Activated naive CD4-positive, alpha-beta T cell treated with Interleukin-2 at 50 U/mL for 16 hours (primary cell): ENCODE results near the gene OTUB1.

Experiments
- DNase-seq: peaks from one replicate; pipeline ENCODE4 v3.0.0-alpha.2; 2020

The OTUB1 gene

DNA sequence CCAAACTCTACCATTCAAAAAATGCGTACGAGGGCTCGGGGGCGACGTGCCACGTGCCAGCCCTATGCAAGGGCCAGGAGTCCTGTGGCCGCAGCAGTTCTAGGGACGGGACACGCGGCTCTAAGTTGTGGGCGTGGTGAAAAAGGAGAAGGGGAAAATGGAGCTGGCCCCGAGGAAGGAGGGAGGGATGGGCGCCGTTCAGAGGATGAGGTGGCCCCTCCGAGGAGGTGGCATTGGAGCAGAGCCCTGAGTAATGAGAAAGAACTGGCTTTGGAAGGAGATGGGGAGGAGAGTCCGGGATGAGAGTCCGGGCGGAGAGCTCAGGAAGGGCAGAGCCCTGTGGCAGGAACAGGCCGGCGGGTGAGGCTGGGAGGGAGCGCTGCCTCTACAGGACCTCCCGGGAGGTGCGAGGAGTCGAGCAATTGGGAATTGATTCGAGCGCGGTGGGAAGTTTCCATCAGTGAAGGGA lies 21.0 kb downstream of the OTUB1 start:
- no peak for DNase-seq

DNA sequence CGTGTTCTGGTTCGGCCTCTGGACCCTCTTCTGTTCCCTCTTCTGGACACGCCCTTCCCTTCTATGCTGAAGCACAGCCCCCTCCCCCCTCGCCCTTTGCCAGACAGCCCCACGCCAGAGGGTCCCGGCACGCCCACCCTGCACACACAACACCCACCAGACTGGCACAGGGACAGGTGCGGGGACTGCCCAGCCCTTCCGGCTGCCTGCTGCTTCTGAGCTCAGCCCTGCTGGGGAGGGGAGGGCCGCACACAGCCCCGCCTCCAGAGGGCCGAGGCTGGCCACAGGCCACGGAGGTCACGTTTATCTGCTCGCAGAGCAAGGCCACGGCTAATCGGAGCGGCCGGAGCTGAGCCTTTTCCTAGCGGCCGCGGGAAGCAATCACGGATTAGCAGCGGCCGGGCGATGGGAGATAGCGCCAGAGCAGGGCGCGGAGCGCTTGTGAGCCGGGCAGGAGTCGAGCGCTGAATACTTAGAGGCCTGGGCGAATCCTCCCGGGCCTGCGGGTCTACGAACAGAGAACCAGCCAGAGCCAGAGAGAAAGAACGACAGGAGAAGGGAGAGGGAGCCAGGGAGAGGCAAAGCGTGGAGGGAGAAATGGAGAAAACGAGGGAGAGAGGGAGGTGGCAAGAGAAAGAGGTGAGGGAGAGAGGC lies 21.5 kb downstream of the OTUB1 start:
- no peak for DNase-seq

DNA sequence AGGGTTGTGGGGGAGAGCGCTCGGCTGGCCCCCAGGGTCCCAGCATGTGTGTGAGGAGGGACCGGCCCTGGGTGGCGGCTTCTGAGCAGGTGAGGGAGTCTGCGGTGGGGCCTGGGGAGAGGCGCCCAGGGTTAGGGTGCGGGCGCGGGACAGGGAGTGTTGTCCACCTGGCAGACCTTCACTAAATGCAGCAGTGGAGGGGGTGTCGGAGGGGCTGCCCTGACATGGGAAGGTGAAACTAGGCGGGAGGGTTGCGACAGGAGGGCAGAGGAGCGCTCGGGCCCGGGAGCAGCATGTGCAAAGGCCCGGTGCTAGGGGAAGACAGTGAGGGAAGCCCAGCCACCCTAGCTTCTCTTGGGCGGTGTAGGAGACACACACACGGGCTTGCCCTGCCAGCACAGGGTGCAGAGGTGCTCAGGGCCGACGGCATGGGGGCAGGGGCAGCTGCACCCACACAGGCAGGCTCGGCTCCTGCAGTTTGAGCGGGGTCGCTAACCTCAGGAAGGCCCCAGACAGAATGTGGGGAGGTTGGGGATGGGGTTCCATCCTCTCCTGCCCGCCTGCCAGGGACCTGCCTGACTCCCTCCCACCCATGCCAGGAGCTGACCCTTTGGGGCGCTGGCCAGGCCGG lies 22.2 kb downstream of the OTUB1 start:
- no peak for DNase-seq

DNA sequence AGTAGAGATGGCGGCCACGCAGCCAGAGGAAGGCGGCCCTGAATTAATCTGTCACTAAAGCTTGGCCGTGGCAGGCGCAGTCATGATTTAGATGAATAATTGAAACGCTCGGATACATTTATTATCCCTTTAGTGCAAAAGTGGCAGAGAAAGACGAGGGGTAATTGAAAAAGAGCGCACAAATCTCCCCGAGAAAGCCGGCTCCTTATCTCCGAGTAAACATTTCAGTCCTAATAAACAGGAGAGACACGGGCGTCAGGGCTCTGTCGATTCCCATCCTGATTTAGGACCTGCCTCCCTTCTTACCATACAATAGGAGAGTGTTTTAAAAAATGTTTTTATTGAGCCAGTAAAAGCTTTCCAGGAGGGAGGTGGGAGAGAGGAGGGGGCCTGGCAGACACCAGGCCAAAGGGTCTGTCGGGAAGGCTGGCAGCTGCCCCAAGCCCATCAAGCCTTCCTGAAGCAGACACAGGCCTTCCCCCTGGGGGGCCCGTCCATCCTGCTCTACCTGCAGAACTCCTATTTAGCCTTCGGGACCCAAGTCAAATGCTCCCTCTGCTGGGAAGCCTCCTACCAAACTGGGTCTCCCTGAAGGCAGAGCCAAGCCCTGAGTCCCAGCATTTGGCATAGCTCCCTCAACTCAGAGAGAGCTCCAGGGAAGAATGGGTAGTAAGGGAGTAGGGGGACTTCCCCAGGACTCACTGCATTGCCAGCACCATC lies 22.8 kb downstream of the OTUB1 start:
- DNase-seq = no peak

DNA sequence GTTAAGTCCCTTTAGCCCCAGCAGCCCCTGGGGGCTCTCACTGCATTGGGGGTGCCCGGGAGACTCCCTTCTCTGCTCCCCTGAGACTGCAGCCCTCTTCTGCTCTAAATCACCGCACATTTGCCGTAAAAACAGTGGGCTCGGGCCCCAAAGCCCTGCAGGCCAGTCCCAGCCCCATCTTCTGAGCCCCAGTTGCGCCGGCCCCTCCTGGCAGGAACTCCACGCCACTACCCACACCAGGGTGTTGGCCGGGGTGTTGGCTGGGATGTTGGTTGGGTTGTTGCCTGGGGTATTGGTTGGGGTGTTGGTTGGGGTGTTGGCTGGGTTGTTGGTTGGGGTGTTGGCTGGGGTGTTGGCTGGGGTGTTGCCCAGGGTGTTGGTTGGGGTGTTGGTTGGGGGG lies 23.5 kb downstream of the OTUB1 start:
- DNase-seq = no peak

DNA sequence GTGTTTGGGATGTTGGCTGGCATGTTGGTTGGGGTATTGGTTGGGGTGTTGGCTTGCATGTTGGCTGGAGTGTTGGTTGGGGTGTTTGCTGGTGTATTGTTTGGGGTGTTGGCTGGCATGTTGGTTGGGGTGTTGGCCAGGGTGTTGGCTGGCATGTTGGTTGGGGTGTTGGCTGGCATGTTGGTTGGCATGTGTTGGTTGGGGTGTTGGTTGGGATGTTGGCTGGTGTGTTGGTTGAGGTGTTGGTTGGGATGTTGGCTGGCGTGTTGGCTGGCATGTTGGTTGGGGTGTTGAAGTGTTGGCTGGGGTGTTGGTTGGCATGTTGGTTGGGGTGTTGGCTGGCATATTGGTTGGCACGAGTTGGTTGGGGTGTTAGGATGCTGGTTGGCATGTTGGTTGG lies 24.5 kb downstream of the OTUB1 start:
- no peak for DNase-seq

DNA sequence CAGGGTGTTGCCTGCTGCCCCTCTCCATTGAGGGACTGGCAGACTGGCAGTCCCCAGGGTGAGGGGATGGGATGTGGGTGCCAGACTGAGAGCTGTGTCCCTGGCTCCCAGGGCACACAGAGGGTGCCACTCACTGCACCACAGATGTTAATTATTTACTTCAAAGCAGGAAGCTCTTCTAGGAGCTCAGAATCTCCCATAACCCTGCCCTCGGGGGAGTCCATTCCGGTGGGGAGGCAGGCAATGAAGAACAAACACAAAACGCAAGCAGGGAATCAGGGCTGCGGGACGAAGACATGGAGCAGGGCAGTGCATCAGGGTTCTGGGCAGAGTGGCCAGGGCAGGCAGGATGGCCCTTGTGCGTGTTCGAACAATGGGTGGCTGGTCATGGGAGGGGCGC lies 25.1 kb downstream of the OTUB1 start:
- DNase-seq = no peak

DNA sequence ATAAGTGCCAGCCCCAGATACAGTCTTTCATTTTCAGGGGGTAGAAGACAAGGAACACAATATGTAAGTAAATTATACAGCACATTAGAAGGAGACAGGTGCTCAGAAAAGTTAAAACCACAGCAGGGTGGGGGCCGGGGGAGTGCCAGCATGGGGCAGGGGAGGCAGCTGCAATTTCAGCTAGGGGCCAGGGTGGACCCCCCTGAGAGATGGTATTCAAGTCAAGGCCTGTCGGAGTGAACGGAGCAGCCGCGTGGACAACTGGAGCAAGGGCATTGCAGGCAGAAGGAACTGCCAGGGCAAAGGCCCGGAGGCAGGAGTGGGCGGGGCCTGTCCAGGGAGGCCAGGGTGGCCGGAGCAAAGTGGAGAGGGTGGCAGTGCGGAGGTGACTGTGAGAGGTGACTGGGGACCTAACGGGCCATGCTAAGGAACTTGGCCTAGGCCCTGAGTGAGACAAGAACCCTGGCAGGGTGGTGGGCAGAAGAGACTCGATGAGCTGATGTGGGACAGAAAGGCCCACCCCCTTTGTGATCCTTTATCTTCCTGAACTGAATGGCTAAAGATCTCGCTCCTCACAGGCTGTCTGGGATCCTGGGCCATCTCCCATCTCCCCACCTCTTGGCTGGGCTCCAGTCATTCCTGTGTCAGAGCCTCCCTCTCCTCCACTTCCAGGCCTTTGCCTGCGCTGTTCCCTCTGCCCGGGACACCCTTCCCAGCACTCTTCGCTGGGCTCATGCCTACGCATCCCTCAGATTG lies 27.1 kb downstream of the OTUB1 start:
- no peak for DNase-seq

DNA sequence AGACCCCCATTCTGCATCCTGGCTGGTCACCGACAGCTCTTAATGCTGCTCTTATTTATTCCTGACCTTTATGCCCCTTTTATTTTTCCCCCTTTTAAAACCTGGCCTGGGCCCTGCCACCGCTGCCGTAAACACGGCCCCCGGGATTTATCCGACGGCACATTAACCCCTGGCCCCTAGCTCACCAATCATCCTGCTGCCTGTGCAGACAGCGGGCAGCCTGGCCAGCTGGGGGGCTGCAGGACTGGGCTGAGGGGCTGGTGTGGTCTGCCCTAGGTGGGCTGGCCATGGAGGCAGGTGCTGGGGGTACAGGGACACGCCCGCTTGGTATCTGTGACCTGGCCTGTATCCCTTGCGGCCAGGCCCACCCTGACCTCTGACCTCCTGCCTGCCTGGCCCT lies 28.1 kb downstream of the OTUB1 start:
- DNase-seq = no peak

DNA sequence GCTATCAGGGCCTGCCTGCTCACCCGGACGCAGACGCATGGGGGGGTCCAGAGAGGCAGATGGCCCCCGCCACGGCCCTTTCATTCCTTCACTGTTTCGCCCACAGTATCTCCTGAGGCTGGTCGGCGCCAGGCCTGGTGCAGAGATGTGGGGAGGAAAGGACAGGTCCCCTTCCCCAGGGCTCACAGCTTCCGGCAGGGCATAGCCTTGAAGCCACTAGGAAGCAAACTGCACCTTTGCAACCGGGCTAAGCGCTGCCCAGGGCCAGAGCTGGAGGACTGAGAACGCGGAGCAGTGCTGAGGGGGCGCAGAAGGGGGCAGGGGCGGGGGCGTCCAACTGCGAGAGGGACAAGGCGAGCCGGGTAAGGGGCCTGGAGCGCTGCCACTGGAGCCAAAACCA lies 29.3 kb downstream of the OTUB1 start:
- DNase-seq = no peak

DNA sequence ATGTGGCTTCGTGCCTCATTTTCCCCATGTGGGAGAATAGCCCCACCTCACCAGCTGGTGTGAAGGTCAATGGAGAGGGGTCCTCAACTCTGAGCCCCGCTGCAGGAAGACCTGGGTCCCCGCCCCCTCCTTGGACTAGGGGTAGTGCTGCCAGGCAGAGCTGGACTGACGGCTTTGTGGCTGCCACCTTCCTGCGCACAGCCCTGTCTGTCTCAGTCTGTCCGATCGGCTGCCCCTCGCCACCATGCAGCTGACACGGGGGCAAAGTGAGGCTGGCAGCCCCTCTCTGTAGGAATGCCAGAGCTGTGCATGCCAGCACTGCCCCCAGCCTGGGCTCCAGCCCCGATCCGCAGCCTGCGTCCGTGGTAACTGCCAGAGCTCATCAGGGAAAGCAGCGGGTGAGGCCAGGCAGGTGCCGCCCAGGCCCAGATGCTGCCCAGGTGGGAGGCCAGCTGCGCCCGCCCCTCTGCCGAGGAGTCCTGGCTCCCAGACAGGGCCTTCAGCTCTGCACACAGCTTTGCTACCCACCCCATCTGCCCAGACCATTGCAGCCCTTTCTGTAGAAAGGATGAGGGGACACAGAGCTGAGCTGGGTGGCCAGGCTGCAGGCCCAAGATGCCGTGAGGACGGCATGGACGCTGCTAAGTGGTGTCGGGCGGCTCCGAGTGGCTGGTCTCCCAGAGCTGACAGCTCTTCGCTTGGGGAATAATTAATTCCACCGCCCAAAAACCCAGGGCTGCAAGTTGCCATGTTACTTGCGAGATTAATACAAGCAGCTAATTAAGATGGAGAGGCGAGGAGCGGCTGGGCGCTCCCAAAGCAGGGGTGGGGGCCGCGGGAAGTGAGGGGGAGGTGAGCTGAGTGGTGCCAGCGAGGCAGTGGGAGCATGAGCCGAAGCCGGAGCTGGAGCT lies 30.0 kb downstream of the OTUB1 start:
- DNase-seq = no peak

DNA sequence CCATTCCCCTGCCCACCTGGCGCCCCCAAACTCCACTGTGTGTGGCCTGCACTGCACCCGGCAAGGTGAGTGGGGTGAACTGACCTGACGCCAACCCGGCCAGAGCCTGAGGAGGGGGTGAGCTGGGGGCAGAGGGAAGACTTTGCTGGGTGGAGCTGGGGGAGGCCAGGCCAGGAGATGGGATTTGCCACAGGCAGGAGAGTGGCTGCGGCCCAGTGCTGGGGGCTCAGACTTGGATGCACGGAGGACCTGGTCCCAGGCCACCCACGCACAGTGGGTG lies 31.6 kb downstream of the OTUB1 start:
- no peak for DNase-seq

DNA sequence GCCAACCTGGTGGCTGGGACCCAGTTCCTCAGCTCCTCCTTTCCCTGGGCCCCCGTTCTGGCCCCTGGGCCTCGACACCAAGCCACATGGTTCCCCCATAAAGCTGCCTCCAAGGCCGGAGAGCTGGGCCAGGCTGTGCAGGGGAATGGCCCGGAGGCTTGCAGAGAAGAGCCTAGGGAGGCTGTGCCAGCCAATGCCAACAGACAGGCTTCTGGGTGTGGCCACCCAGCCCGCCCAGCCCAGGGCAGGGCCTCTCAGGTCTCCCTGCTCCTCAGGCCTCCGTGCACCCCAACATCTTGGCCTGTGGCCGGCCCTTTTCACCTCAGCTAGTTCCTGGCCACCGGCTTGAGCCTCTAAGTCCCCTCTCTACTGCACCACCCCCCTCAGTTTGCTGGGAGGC lies 32.1 kb downstream of the OTUB1 start:
- no peak for DNase-seq

DNA sequence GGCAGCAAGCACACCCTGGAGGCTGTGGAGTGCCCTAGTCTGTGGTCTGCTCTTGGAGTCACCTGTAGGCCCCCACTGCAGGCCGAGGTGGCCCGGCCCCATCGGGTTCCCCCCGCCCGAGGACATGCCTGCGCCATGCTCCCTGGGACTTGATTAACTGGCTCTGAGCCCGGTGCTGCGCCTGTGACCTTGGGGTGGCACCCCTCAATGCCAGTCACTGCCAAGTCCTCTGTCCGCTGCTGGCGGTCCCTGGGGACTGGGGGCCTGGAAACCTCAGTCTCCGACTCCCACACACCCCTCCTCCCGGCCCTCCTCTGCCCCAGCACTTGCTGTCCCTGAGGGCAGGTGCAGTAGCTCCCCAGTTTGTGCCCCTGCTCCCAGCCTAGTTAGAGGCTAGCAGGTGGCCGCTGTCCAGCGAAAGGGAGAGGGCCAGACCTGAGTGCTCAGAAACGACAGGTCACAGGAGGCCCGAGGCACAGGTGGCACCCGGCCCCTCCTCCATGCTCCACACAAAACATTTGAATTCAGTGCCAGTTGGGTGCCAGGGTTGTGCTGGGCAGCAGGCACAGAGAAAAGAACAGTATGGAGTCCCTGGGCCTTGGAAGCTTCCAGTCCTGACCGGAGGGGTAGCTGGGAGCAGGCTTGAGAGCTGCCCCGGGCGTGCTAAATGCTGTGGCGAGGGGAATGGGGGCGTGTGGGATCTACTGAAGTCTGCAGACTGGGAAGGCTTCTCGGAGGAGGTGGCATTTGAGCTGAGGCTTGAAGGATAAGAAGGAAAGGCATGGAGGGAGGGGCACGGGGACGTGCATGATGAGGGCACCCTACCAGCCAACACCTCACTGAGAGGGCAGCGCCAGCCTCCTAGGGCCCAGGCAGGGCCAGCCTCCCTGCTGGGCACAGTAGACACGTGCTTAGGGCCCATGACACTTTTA lies 33.1 kb downstream of the OTUB1 start:
- no peak for DNase-seq

DNA sequence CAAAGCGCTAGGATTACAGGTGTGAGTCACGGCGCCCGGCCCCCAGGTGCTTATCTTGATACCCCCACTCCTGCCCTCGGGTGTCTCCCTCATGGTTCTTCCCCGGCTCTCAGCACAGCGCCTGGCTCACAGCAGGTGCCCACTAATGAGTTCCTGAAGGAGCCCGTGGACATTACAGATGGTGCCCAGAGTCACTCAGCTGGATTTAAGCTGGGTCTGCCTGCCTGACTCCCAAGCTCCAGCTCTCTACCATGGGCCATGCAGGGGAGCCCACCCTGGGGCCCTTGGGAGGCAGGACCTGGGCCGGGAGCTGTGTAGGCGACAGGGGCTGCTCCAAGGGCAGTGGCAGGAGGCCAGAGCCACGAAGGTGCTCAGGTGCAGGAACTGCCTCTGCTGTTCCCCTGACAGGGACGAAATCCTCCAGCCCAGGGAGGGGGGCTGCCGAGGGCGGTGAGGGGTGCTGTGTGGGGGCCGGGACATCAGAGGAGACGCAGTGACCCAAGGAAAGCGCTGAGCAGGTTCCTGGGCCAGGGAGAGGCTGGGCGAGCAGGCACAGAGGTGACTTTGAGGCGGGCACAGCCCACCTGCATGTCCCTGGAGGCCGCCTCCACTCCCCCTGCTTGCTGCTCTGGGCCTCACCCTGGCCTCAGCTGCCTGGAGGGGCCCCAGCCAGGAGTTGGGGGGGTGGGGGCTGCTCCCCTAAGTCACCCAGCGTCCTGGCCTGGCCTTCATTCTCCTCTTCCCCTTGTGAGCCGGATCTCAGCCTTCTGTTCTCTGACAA lies 34.9 kb downstream of the OTUB1 start:
- no peak for DNase-seq

DNA sequence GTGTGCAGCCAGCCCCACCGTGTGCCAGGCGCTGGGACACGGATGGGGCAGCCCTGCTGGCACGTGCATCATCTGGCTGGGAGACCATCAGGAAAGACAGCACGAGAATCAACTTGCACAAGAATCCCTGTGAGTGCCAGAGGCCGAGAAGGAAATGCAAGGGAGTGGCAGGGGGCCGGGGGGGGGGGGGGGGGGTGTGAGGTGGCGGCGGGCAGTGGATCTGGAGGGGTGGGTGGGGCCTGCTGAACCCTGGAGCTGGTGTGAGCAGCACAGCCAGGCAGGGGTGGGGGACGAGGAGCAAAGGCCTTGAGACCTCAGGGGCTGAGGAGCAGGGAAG lies 35.5 kb downstream of the OTUB1 start:
- no peak for DNase-seq

DNA sequence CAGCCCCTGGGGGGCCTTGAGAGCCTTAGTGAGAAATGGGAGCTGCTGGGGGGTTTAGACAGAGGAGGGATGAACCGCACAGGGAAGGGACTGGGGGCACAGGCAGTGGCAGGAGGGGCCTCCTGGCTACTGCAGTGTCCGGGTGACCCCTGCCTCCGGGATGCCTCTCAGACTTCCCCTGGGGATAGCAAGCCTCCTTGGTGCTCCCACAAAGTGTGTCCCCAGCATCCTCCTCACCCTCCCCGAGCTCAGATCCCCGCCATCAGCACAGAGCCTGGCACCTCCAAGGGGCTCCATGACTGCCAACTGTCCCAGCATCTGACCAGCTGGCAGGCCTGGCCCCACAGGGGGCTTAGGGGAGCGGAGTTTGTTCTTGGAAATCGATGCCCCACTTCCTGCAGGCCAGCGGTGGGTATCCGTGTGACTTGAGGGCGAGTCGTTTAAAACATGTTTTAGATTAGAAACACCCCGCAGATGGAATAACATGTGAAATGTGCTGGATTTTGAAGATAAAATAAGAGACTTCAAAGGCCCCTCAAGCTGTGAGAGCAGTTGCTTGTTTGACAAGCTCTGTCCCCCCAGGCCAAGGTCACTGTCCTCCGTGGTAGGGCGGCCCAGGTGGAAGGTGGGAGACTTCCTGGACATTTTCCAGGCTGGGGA lies 36.0 kb downstream of the OTUB1 start:
- no peak for DNase-seq

DNA sequence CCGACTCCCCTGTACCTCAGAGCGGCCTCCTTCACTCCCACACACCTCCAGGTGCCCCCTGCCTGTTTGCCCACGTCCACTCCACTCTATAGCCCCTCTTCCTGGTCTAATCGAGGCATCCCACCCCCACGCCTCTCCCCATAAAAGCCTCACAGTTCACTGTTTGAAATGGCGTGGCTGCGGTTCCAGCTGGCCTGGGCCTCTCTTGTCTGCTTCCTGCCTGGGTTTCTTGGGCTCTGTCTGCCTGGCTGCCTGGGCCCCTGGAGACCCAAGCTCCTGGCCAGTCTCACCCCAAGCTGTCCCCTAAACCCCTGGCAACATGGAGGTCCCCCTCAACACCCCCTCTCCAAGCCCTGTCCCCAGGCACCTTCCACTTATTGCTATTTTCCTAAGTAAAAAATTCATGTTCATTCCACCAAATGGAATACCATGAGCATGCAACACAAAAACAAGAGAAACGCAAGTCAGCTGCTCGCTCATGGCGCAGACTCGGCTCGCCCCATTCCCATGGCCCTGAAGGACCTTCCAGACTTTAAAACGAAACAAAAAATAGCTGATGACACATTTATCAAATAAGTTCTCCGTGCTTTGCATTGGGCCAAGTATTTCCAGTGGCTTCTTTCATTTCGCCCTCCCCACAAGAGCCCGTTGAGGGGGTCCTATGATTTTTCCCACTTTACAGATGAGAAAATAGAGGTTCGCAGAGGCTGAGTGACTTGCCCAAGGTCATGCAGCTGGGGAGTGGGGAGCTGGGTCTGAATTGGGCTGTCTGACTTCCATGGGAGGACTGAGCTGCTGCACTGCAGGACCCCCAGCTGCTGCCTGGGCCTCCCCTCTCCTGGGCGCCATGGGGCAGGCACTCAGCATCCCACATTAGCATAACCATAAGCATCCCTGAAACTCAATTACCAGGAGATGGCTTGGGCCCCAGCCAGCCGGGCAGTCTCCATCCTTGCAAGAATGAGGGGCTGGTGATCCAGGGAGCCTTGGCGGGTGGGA lies 37.8 kb downstream of the OTUB1 start:
- DNase-seq = no peak

DNA sequence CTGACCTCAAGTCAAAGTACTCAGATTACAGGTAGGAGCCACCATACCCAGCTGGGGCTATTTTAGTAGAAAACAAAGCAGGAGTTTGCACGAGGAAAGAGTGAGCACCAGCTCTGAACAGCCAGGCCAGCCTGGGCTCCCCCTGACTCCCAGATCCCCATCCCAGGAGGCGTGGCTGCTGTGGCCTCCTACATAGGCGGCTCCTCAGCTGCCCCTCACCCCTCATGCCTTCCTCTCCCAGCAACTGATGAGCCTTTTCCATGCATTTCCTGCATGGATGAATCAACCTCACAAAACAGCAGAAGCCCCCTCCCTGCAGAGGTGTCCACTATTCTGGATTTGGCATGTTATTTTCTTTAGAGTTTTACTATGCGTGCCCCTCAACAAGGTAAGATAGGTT lies 39.0 kb downstream of the OTUB1 start:
- no peak for DNase-seq
